GM19438 (cell line): ENCODE data around the gene AGER.
"Not testable (repeated sequence)": the region's sequence is repeated elsewhere in the genome, so short reads cannot be mapped to it uniquely, and the experiment has no call there.

Experiments used
- ATAC-seq: cut with Tn5 transposase; IDR thresholded peaks from one replicate; pipeline ENCODE4 v1.9.1; 2021; ENCODE audit warnings: low read depth; ENCODE audit not compliant: unreplicated experiment

AGER gene

GRCh38 chr6:32184084-32184640 lies at the start of gene AGER:
Gene AGER (minus strand): TSS chr6:32184253. CDS start chr6:32184222, 31 bp downstream.
- no peak for ATAC-seq

- ATAC-seq, result no peak
Observed at GRCh38 chr6:32226434-32226833, 42.4 kb upstream of the AGER start.

GRCh38 chr6:32224696-32225095 lies 40.6 kb upstream of the AGER start:
- no peak for ATAC-seq

- ATAC-seq, result no peak
Observed at GRCh38 chr6:32223258-32224235, 39.5 kb upstream of the AGER start, which contains the start of gene NOTCH4. Gene NOTCH4 (minus strand): TSS chr6:32224067. CDS start chr6:32223928, 139 bp downstream.

- ATAC-seq, result no peak
Observed at GRCh38 chr6:32222333-32223230, 38.5 kb upstream of the AGER start.

- no peak for ATAC-seq
Observed at GRCh38 chr6:32220021-32220420, 36.0 kb upstream of the AGER start.

- ATAC-seq, result no peak
Observed at GRCh38 chr6:32218167-32218566, 34.1 kb upstream of the AGER start.

GRCh38 chr6:32216998-32217397 lies 32.9 kb upstream of the AGER start:
- ATAC-seq, result no peak

- no peak for ATAC-seq
Observed at GRCh38 chr6:32216285-32216684, 32.2 kb upstream of the AGER start.

- ATAC-seq, result no peak
Observed at GRCh38 chr6:32215617-32216016, 31.6 kb upstream of the AGER start.

GRCh38 chr6:32214126-32214525 lies 30.1 kb upstream of the AGER start:
- no peak for ATAC-seq

- ATAC-seq, result no peak
Observed at GRCh38 chr6:32213649-32214048, 29.6 kb upstream of the AGER start.

- ATAC-seq, result no peak
Observed at GRCh38 chr6:32212076-32212760, 28.2 kb upstream of the AGER start.

- not testable (repeated sequence) for ATAC-seq
Observed at GRCh38 chr6:32211432-32211831, 27.4 kb upstream of the AGER start.

GRCh38 chr6:32210191-32210601 lies 26.1 kb upstream of the AGER start:
- ATAC-seq, result no peak

- ATAC-seq, result no peak
Observed at GRCh38 chr6:32208996-32209395, 24.9 kb upstream of the AGER start.

- no peak for ATAC-seq
Observed at GRCh38 chr6:32204268-32204715, 20.2 kb upstream of the AGER start.

- ATAC-seq, result no peak
Observed at GRCh38 chr6:32203426-32204267, 19.6 kb upstream of the AGER start.

GRCh38 chr6:32202186-32202585 lies 18.1 kb upstream of the AGER start:
- no peak for ATAC-seq
